GM10847 (cell line): Measurements from ENCODE around the gene WDPCP.

Experiments used
- POLR2A ChIP-seq: IDR thresholded peaks from 2 replicates; pipeline ENCODE4 v1.6.1; 2011; ENCODE audit not compliant: insufficient read length; ENCODE audit errors: extremely low read depth

The WDPCP gene

GRCh38 chr2:63571291-63571690 lies 17.0 kb downstream of the WDPCP start:
- TF ChIP-seq POLR2A: no peak

GRCh38 chr2:63569740-63570139 lies 18.5 kb downstream of the WDPCP start:
- TF ChIP-seq POLR2A: no peak

DNA sequence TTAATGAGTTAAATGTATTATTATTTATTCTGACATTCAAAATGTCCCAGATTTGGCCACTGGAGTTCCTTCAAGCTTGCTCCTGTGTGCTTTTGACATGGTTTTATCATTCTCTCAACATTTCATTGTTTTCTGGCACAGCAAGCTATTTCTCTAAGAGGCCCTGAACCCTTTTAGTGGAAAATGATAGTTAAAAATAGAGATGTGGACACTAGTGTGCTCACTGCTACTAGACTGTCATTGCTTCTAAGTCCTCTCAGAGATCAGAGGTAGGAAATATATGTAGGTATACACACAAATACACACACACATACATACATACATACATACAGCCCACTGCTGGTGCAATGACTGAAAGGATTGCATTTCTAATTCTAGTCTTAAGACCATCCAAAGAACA lies 25.5 kb downstream of the WDPCP start:
- no peak for TF ChIP-seq POLR2A

GRCh38 chr2:63555931-63556330 lies 32.3 kb downstream of the WDPCP start:
- TF ChIP-seq POLR2A: no peak

DNA sequence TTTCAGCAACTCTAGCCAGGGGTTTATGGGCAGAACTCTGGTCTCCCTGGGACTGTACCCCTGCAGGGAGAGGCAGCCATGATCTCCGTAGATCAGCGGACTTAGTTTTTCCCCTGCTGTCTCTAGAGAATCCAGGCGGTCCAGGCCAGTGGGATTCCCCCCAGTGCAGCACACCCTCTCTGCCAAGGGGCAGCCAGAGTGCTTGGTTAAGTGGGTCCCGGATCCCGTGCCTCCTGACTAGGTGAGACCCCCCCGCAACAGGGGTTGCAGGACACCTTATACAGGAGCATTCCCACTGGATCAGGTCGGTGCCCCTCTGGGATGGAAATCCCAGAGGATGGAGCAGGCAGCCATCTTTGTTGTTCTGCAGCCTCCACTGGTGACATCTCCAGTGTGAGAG lies 33.0 kb downstream of the WDPCP start:
- no peak for TF ChIP-seq POLR2A

DNA sequence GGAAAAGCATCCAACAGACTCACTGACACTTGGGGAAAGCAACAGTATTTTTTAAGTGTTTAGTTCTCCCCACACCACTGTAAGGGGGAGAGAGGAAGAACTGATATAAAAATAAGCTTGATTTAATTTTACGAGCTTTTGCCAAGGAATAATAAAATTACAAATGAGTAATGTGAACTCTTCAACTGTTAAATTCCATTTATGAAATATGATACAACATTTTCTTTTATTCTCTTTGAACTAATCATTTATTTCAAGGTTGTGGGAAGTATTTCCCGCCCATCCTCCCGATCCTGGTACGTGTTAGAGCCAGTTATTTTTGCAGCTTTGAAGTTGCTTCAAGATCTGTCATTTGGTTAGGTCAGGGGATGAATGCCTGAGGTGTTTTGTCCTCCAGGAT lies 35.2 kb downstream of the WDPCP start:
- no peak for TF ChIP-seq POLR2A

DNA sequence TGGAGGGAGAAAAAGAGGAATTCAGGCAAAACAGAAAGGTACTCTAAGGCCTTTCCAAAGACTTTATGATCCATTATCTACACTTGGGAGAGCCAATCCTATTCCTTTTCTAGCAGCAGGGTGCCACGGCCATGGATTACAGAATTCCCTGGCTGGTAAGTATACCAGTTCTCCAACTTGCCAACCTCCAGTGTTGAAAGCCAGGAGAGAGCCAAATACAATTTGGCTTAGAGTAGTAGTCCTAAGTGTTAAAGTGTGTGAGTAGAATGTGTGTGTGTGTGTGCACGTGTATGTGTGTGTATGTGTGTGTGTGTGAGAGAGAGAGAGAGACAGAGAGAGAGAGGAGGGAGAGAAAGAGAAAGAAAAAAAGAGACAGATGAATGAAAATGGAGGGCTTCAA lies 43.3 kb downstream of the WDPCP start:
- TF ChIP-seq POLR2A: no peak

DNA sequence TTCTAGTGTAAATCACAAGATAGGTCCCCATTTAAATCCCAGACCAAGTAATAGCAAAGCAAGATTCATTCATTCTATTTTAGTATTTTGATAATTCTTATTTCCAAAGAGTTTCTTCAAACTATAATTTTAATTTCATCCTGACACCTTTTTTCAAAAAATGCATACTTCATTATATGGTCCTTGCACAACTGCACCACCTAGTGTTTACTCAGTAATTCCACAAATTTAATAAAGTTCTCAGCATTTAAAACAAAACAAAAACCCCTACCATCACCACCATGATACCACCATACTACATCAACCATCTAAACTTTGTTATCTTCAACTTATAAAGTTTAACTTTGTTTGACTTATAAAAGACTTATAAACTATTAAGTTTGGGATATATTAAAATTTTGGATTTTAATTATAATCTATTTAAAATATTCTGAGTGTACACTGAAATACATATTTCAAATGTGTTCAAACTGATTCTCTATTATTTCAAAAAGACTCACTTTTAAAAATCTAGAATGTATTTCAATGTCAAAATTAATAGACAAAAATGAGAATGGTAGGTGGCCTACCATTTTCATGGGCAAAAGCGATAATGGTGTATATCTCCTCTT lies 44.2 kb downstream of the WDPCP start:
- no peak for TF ChIP-seq POLR2A

DNA sequence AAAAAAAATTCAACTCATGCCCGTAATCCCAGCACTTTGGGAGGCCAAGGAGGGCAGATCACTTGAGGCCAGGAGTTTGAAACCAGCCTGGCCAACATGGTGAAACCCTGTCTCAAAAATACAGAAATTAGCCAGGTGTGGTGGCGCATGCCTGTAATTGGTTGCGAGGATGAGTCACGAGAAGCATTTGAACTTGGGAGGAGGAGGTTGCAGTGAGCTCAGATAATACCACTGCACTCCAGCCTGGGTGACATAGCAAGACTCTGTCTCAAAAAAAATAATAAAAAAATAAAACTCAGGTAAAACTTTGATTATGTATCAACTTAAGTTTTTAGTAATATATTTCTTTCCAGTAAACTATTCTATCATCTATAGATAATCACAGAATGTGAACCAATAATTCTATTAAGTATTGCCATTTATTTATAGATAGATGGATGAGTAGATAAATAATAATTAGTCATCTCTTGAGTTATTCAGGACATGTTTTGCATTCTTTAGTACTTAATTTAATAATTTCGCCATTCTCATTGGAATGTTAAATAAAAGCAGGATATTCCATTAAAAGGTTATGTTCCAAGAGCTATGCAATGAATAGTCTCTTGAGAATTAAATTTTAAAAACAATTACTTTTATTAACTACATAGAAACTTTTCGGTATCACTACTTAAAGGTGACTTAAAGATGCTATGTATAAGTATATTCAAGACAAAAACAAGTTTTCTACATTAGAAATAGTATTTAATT lies 48.7 kb downstream of the WDPCP start:
- TF ChIP-seq POLR2A: no peak

DNA sequence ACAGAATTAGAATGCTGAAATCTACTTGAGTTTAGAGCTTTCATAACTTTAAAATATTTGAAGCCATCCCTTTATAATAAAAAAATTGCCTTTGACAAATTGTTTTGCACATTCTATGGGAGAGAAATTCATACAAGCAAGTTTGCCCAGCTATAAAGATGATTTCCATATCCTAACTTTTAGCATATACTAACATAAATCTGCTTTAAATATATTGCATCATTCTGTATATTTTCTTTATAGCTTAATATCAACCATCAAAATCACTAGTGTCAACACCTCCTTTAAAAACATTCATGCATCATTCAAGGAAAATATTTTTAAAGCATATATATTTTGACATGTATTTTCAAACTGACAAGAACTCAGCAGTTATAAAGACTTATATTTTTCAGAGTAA lies 49.9 kb downstream of the WDPCP start:
- no peak for TF ChIP-seq POLR2A

DNA sequence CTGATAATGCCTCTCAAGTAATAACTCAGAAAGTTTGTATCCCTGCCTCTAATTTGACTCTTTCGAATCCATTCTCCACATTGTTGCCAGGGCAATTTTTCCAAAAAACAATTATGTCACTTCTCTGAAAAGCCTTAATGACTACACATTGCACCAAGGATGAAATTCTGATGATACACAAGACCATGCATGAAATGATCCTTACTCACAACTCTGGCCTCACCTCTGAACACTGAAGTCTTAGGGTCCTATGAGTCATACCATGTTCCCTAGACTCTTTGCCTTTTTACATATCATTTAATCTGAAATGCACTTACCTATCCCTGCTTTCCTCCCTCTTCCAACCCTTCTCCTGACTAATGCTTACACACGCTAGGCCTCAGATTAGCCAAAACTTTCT lies 51.0 kb downstream of the WDPCP start:
- no peak for TF ChIP-seq POLR2A

DNA sequence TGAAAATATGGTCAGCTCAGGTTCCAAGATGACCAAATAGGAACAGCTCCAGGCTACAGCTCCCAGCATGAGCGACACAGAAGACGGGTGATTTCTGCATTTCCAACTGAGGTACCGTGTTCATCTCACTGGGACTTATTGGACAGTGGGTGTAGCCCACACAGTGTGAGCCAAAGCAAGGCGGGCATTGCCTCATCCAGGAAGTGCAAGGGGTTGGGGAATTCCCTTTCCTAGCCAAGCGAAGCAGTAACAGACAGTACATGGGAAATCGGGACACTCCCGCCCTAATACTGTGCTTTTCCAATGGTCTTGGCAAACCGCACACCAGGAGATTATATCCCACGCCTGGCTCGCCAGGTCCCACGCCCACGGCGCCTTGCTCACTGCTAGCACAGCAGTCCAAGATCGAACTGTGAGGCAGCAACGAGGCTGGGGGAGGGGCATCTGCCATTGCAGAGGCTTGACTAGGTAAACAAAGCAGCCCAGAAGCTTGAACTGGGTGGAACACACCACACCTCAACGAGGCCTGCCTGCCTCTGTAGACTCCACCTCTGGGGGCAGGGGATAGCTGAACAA lies 57.5 kb downstream of the WDPCP start:
- TF ChIP-seq POLR2A: no peak

DNA sequence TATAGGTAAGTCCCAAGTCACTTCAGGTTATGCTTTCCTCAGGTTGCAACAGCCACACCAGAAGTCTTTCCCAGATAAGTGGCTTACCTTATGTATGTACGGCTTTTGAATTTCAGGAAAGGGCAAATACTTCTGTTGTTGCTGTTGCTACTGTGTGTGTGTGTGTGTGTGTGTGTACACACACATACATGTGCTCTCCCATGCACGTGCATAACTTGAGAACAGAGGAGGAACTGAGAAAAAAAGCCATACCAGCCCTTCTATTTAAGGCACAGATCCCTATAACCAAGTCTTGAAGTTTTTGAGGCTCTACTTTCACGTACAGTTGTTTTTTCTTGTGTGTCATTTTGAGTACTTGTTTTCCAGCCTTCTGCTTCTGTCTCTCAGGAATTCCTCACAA lies 62.4 kb downstream of the WDPCP start:
- TF ChIP-seq POLR2A: no peak

- no peak for TF ChIP-seq POLR2A
Measured at GRCh38 chr2:63522950-63523349, 65.3 kb downstream of the WDPCP start.

- TF ChIP-seq POLR2A: no peak
Measured at GRCh38 chr2:63520793-63521192, 67.5 kb downstream of the WDPCP start.

- TF ChIP-seq POLR2A: no peak
Measured at GRCh38 chr2:63514781-63515180, 73.5 kb downstream of the WDPCP start.
